Retina (tissue), 1 donor: Measurements from ENCODE around the gene CDK14.

Experiments
- DNase-seq: peaks from one replicate; pipeline ENCODE4 v3.0.0-alpha.2; 2016

CDK14 gene

GRCh38 chr7:91180746-91181145 is 584.6 kb downstream of the CDK14 start:
- DNase-seq = no peak

GRCh38 chr7:91181949-91182348 is 585.8 kb downstream of the CDK14 start:
- DNase-seq = no peak

- DNase-seq = no peak
Measured at GRCh38 chr7:91182819-91183764, 587.0 kb downstream of the CDK14 start.

GRCh38 chr7:91185771-91186170 is 589.6 kb downstream of the CDK14 start:
- no peak for DNase-seq

GRCh38 chr7:91187061-91187460 is 590.9 kb downstream of the CDK14 start:
- DNase-seq = no peak

- DNase-seq = no peak
Measured at GRCh38 chr7:91191771-91192170, 595.6 kb downstream of the CDK14 start.

GRCh38 chr7:91193141-91193540 is 597.0 kb downstream of the CDK14 start:
- DNase-seq = no peak

GRCh38 chr7:91194841-91195240 is 598.7 kb downstream of the CDK14 start:
- no peak for DNase-seq

- DNase-seq = no peak
Measured at GRCh38 chr7:91196058-91196457, 599.9 kb downstream of the CDK14 start.

- DNase-seq = no peak
Measured at GRCh38 chr7:91198371-91198770, 602.2 kb downstream of the CDK14 start.

- DNase-seq = no peak
Measured at GRCh38 chr7:91199601-91200000, 603.5 kb downstream of the CDK14 start.

- peak; percentile 71 for DNase-seq
Measured at GRCh38 chr7:91201442-91202113, 605.5 kb downstream of the CDK14 start.

GRCh38 chr7:91206361-91206960 is 610.3 kb downstream of the CDK14 start:
- DNase-seq = no peak

GRCh38 chr7:91212582-91212981 is 616.5 kb downstream of the CDK14 start:
- DNase-seq = no peak

GRCh38 chr7:91226411-91226810 is 630.3 kb downstream of the CDK14 start:
- DNase-seq = no peak

GRCh38 chr7:91228327-91228726 is 632.2 kb downstream of the CDK14 start:
- no peak for DNase-seq

- no peak for DNase-seq
Measured at GRCh38 chr7:91228927-91229558, 632.9 kb downstream of the CDK14 start.

GRCh38 chr7:91230100-91230499 is 634.0 kb downstream of the CDK14 start:
- no peak for DNase-seq

- no peak for DNase-seq
Measured at GRCh38 chr7:91230503-91230902, 634.4 kb downstream of the CDK14 start.

GRCh38 chr7:91233212-91233611 is 637.1 kb downstream of the CDK14 start:
- peak; percentile 19 for DNase-seq

GRCh38 chr7:91235211-91235832 is 639.2 kb downstream of the CDK14 start:
- no peak for DNase-seq

- DNase-seq = no peak
Measured at GRCh38 chr7:91239171-91239604, 643.1 kb downstream of the CDK14 start.

- no peak for DNase-seq
Measured at GRCh38 chr7:91239772-91240171, 643.7 kb downstream of the CDK14 start.
